ENCODE measurements around the gene KIAA1328.

Gene KIAA1328

DNA sequence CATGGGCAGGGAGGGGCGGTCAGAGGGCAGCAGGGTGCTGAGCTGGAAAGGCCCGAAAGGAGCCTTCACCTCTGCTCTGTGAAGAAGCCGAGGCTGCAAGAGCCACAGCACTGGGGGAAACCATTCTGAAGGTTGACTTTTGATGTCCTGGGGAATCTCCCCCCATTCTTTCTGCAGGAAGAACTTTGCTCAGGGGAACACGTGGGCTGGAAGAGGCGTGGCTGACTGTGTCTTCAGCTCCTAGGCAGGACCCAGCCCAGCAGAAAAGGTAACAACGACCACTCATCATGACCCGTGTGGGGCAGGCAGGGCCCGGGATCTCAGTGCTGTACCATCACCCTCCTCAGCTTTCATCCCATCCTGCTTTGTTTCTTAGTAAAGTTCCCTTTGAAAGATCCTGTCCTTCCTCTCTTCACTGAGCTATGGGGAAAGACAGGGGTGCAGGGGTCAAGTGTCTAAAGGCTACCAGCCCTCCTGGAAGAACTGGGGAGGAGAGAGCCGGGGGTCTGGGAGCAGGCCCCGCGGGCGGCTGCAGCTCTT, 424.0 kb downstream of the KIAA1328 start:
- Histone ChIP-seq H3K36me3 (ENCODE audit: control insufficient read depth in 2 of 2, insufficient read depth in 2 of 2, low read length in 2 of 2) (no peaks in the 10 kb centered on the region), H3K4me1 (ENCODE audit: control insufficient read depth in 2 of 2, insufficient read depth in 2 of 2, low read length in 2 of 2) (peaks cover 3 to 5% of the 10 kb centered on the region in 2 donors), H3K9ac (ENCODE audit: low read depth in 1 of 2, low read length in 2 of 2) (no peak overlapping the region), H3K27ac (ENCODE audit: low read depth in 2 of 2, low read length in 2 of 2) (no peak overlapping the region), H3K27me3 (ENCODE audit: control insufficient read depth in 2 of 2, insufficient read depth in 2 of 2, low read length in 2 of 2) (peaks cover 22 to 23% of the 10 kb centered on the region in 2 donors), H3K9me3 (ENCODE audit: control insufficient read depth in 2 of 2, low read length in 2 of 2) (no peaks in the 10 kb centered on the region), H3K4me3 (ENCODE audit: low read length in 2 of 2) (no peak overlapping the region)

GRCh38 chr18:37253394-37254235, 424.7 kb downstream of the KIAA1328 start:
- Histone ChIP-seq H3K4me1 (ENCODE audit: control insufficient read depth in 2 of 2, insufficient read depth in 2 of 2, low read length in 2 of 2) (peaks cover 3 to 5% of the 10 kb centered on the region in 2 donors), H3K27ac (ENCODE audit: low read depth in 2 of 2, low read length in 2 of 2) (no peak overlapping the region), H3K27me3 (ENCODE audit: control insufficient read depth in 2 of 2, insufficient read depth in 2 of 2, low read length in 2 of 2) (peaks cover 22 to 23% of the 10 kb centered on the region in 2 donors), H3K36me3 (ENCODE audit: control insufficient read depth in 2 of 2, insufficient read depth in 2 of 2, low read length in 2 of 2) (no peaks in the 10 kb centered on the region), H3K9me3 (ENCODE audit: control insufficient read depth in 2 of 2, low read length in 2 of 2) (no peaks in the 10 kb centered on the region), H3K4me3 (ENCODE audit: low read length in 2 of 2) (no peak overlapping the region), H3K9ac (ENCODE audit: low read depth in 1 of 2, low read length in 2 of 2) (no peak overlapping the region)

DNA sequence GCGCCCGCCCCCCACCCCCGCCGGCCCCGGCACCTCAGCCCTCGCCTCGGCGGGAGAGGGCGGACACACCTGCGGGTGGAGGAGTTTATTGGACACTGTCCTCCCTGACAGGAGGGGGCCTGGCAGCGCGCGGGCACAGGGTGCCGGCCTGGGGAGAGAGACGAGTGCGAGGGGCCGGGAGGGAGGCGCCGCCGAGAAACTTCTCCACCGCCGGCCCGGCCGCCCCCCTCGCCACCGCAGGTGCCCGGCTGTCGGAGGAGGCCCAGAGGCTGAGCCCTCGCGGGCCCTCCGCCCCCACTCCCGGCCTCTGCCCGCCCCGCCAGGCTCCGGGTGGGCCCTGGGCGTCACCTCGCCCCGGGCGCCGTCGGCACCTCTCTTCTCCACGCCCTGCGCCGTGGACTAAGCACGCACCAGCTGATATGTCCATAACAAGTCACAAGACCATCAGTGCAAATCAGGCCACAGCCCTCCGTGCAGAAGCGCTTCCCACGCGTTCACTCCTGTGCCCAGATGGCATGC, 425.4 kb downstream of the KIAA1328 start:
- H3K4me1 ChIP-seq (ENCODE audit: control insufficient read depth in 2 of 2, insufficient read depth in 2 of 2, low read length in 2 of 2), result peaks cover 3 to 5% of the 10 kb centered on the region in 2 donors
- no peaks in the 10 kb centered on the region for H3K36me3 ChIP-seq (ENCODE audit: control insufficient read depth in 2 of 2, insufficient read depth in 2 of 2, low read length in 2 of 2)
- no peak overlapping the region for H3K9ac ChIP-seq (ENCODE audit: low read depth in 1 of 2, low read length in 2 of 2)
- H3K4me3 ChIP-seq (ENCODE audit: low read length in 2 of 2), result peak overlapping the region in 1 of 2 donors; percentile 37
- no peaks in the 10 kb centered on the region for H3K9me3 ChIP-seq (ENCODE audit: control insufficient read depth in 2 of 2, low read length in 2 of 2)
- H3K27me3 ChIP-seq (ENCODE audit: control insufficient read depth in 2 of 2, insufficient read depth in 2 of 2, low read length in 2 of 2), result peaks cover 22 to 23% of the 10 kb centered on the region in 2 donors
- no peak overlapping the region for H3K27ac ChIP-seq (ENCODE audit: low read depth in 2 of 2, low read length in 2 of 2)

DNA sequence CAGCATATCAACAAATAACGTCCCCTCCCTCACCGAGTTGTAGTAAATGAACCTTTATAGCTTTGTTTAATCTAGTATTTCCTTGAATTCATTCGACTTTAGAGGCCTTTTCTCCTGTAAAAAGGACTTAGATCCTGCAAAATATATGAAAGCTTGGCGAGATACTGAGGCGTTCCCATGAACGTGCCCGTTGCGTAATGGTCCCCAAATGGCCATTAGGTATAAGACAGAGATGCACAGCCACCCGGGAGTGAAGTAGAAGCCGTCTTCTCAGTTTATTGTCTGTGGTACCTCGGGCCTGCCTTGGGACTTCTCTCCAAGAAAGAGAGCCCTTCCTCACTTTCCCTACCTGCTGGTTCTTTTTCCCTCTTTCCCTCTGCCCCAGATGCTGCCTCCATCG, 426.0 kb downstream of the KIAA1328 start:
- H3K4me3 ChIP-seq (ENCODE audit: low read length in 2 of 2), result no peak overlapping the region
- H3K9ac ChIP-seq (ENCODE audit: low read depth in 1 of 2, low read length in 2 of 2), result no peak overlapping the region
- H3K27ac ChIP-seq (ENCODE audit: low read depth in 2 of 2, low read length in 2 of 2), result no peak overlapping the region
- H3K4me1 ChIP-seq (ENCODE audit: control insufficient read depth in 2 of 2, insufficient read depth in 2 of 2, low read length in 2 of 2), result peaks cover 3 to 5% of the 10 kb centered on the region in 2 donors
- no peaks in the 10 kb centered on the region for H3K9me3 ChIP-seq (ENCODE audit: control insufficient read depth in 2 of 2, low read length in 2 of 2)
- H3K27me3 ChIP-seq (ENCODE audit: control insufficient read depth in 2 of 2, insufficient read depth in 2 of 2, low read length in 2 of 2), result peaks cover 22 to 23% of the 10 kb centered on the region in 2 donors
- H3K36me3 ChIP-seq (ENCODE audit: control insufficient read depth in 2 of 2, insufficient read depth in 2 of 2, low read length in 2 of 2), result no peaks in the 10 kb centered on the region

DNA sequence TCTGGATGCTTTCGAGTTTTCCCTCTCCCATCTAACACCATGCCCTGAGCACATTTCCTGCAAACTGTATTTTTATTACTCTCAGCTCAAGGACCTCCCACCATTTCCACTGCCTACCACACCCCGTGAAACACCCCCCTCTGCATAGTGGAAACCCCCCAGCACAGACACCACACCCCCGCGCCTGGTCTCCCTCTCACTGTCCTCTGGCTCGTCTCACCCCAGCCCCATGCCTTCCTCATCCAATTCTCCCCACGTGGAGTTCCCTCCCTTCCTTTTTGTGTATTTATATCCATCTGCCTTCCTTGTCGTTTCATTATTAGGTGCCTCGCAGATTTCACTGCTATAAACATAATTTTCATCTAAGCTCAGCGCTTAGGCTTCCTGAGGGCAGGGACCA, 429.2 kb downstream of the KIAA1328 start:
- Histone ChIP-seq H3K4me1 (ENCODE audit: control insufficient read depth in 2 of 2, insufficient read depth in 2 of 2, low read length in 2 of 2) (peaks cover 3 to 5% of the 10 kb centered on the region in 2 donors), H3K9me3 (ENCODE audit: control insufficient read depth in 2 of 2, low read length in 2 of 2) (no peaks in the 10 kb centered on the region), H3K27me3 (ENCODE audit: control insufficient read depth in 2 of 2, insufficient read depth in 2 of 2, low read length in 2 of 2) (peaks cover 16 to 22% of the 10 kb centered on the region in 2 donors), H3K4me3 (ENCODE audit: low read length in 2 of 2) (no peak overlapping the region), H3K36me3 (ENCODE audit: control insufficient read depth in 2 of 2, insufficient read depth in 2 of 2, low read length in 2 of 2) (no peaks in the 10 kb centered on the region), H3K27ac (ENCODE audit: low read depth in 2 of 2, low read length in 2 of 2) (no peak overlapping the region), H3K9ac (ENCODE audit: low read depth in 1 of 2, low read length in 2 of 2) (no peak overlapping the region)

GRCh38 chr18:37258819-37259218, 429.9 kb downstream of the KIAA1328 start:
- no peaks in the 10 kb centered on the region for H3K9me3 ChIP-seq (ENCODE audit: control insufficient read depth in 2 of 2, low read length in 2 of 2)
- H3K27me3 ChIP-seq (ENCODE audit: control insufficient read depth in 2 of 2, insufficient read depth in 2 of 2, low read length in 2 of 2), result peaks cover 14 to 19% of the 10 kb centered on the region in 2 donors
- no peak overlapping the region for H3K27ac ChIP-seq (ENCODE audit: low read depth in 2 of 2, low read length in 2 of 2)
- H3K4me3 ChIP-seq (ENCODE audit: low read length in 2 of 2), result no peak overlapping the region
- peaks cover 3 to 5% of the 10 kb centered on the region in 2 donors for H3K4me1 ChIP-seq (ENCODE audit: control insufficient read depth in 2 of 2, insufficient read depth in 2 of 2, low read length in 2 of 2)
- H3K9ac ChIP-seq (ENCODE audit: low read depth in 1 of 2, low read length in 2 of 2), result no peak overlapping the region
- no peaks in the 10 kb centered on the region for H3K36me3 ChIP-seq (ENCODE audit: control insufficient read depth in 2 of 2, insufficient read depth in 2 of 2, low read length in 2 of 2)

- Histone ChIP-seq H3K27ac (ENCODE audit: low read depth in 2 of 2, low read length in 2 of 2) (no peak overlapping the region), H3K4me3 (ENCODE audit: low read length in 2 of 2) (no peak overlapping the region), H3K9ac (ENCODE audit: low read depth in 1 of 2, low read length in 2 of 2) (no peak overlapping the region), H3K4me1 (ENCODE audit: control insufficient read depth in 2 of 2, insufficient read depth in 2 of 2, low read length in 2 of 2) (peaks cover 0 to under 1% of the 10 kb centered on the region in 2 donors), H3K9me3 (ENCODE audit: control insufficient read depth in 2 of 2, low read length in 2 of 2) (no peaks in the 10 kb centered on the region), H3K36me3 (ENCODE audit: control insufficient read depth in 2 of 2, insufficient read depth in 2 of 2, low read length in 2 of 2) (no peaks in the 10 kb centered on the region), H3K27me3 (ENCODE audit: control insufficient read depth in 2 of 2, insufficient read depth in 2 of 2, low read length in 2 of 2) (peaks cover 11 to 19% of the 10 kb centered on the region in 2 donors)
Measured at GRCh38 chr18:37259711-37260110, 430.8 kb downstream of the KIAA1328 start.

- Histone ChIP-seq H3K9me3 (ENCODE audit: control insufficient read depth in 2 of 2, low read length in 2 of 2) (no peaks in the 10 kb centered on the region), H3K4me3 (ENCODE audit: low read length in 2 of 2) (no peak overlapping the region), H3K9ac (ENCODE audit: low read depth in 1 of 2, low read length in 2 of 2) (no peak overlapping the region), H3K27me3 (ENCODE audit: control insufficient read depth in 2 of 2, insufficient read depth in 2 of 2, low read length in 2 of 2) (peaks cover 8 to 13% of the 10 kb centered on the region in 2 donors), H3K4me1 (ENCODE audit: control insufficient read depth in 2 of 2, insufficient read depth in 2 of 2, low read length in 2 of 2) (no peaks in the 10 kb centered on the region), H3K36me3 (ENCODE audit: control insufficient read depth in 2 of 2, insufficient read depth in 2 of 2, low read length in 2 of 2) (no peaks in the 10 kb centered on the region), H3K27ac (ENCODE audit: low read depth in 2 of 2, low read length in 2 of 2) (no peak overlapping the region)
Measured at GRCh38 chr18:37260367-37261093, 431.6 kb downstream of the KIAA1328 start.

DNA sequence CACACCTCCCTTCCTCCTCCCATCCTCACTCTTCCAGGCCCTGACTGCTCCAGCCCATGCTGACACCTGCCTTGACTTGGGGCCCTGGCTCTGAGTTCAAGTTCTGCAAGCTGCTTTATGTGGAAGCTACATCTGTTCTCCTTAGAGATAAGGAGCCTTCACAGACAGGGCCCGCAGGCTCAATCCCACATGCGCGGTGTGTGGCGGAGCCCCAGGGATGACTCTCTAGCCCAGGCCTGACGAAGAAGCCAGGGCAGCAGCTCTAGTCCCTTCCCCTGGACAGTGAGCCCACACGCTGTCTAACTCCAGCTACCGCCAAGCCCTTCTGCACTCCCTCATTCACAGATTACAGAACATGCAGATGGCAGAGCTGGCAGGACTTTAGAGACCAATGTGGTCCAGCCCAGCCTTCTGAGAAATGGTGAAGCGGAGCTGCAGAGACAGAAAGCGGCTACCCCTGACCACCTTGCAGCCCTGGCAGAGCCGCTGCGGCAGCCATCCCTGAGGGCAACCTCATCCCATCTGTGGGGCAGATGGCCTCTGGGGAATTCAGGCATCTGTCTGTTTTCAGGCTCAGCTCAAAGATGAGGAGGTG, 432.4 kb downstream of the KIAA1328 start:
- Histone ChIP-seq H3K9me3 (ENCODE audit: control insufficient read depth in 2 of 2, low read length in 2 of 2) (no peaks in the 10 kb centered on the region), H3K4me1 (ENCODE audit: control insufficient read depth in 2 of 2, insufficient read depth in 2 of 2, low read length in 2 of 2) (no peaks in the 10 kb centered on the region), H3K36me3 (ENCODE audit: control insufficient read depth in 2 of 2, insufficient read depth in 2 of 2, low read length in 2 of 2) (no peaks in the 10 kb centered on the region), H3K27me3 (ENCODE audit: control insufficient read depth in 2 of 2, insufficient read depth in 2 of 2, low read length in 2 of 2) (peaks cover 8% of the 10 kb centered on the region in 2 donors), H3K27ac (ENCODE audit: low read depth in 2 of 2, low read length in 2 of 2) (no peak overlapping the region), H3K4me3 (ENCODE audit: low read length in 2 of 2) (no peak overlapping the region), H3K9ac (ENCODE audit: low read depth in 1 of 2, low read length in 2 of 2) (no peak overlapping the region)

Data from mucosa of rectum (tissue), 2 donors.